ENCODE measurements around the gene AQP6.

- TF ChIP-seq EZH2phosphoT487 (IDR thresholded peaks at IDR 0.05; ENCODE audit: borderline replicate concordance, low read depth, low read length) (no peak), CTCF (conservative IDR thresholded peaks at IDR 0.05; ENCODE audit: low read length) (no peak)
Measured at GRCh38 chr12:49976557-49976956, 3.8 kb downstream of the AQP6 start.

All from OCI-LY7 (cell line).